NK-92 (cell line): Measurements from ENCODE around the gene TAF7L.
"Not testable (repeated sequence)": the region's sequence is repeated elsewhere in the genome, so short reads cannot be mapped to it uniquely, and the experiment has no call there.

Source experiments
- DNase-seq: peaks from one replicate; lab custom pipeline; 2025; ENCODE audit not compliant: unreplicated experiment; lab: John Stamatoyannopoulos, UW

The TAF7L gene

GRCh38 chrX:101290957-101291603 is at the start of gene TAF7L:
Gene TAF7L, minus strand, starts transcription at chrX:101291334. Its CDS starts 3,791 bp downstream, at chrX:101287543.
- DNase-seq: no peak

- DNase-seq: no peak
These were observed 46.7 kb upstream of the TAF7L start for GRCh38 chrX:101337776-101338271.

- DNase-seq: not testable (repeated sequence)
These were observed 43.2 kb upstream of the TAF7L start for GRCh38 chrX:101334310-101334709.

GRCh38 chrX:101326600-101326999 is 35.5 kb upstream of the TAF7L start:
- DNase-seq: not testable (repeated sequence)

DNA sequence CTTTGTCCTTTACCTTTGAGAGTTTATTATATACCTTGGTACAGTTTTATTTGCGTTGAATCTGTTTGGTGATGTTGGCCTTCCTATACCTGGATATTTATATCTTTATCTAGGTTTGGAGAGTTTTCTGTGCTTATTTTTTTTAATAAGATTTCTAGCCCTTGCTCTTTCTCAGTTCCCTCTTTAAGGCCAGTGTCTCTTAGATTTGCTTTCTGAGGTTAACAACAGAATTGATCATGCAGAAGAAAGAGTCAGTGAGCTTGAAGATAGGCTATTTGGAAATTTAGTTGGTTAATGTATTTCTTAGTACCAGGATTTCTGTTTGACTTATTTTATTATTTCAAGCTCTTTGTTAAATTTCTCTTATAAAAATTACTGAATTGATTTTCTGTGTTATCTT is 12.7 kb upstream of the TAF7L start:
- no peak for DNase-seq

DNA sequence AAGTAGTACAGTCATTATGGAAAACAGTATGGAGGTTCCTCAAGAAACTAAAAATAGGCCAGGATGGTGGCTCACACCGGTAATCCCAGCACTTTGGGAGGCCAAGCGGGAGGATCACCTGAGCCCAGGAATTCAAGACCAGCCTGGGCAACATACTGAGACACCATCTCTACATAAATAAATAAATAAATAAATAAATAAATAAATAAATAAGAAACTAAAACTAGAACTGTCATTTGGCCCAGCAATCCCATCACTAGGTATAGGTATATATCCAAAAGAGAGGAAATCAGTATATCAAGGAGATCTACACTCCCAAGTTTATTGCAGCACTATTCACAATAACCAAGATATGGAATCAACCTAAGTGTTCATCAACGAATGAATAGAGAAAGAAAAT is 4.5 kb upstream of the TAF7L start:
- DNase-seq: not testable (repeated sequence)

- DNase-seq: no peak
These were observed 3.7 kb downstream of the TAF7L start for GRCh38 chrX:101287402-101287801.

GRCh38 chrX:101276238-101276637 is 14.9 kb downstream of the TAF7L start:
- DNase-seq: no peak

GRCh38 chrX:101274198-101274597 is 16.9 kb downstream of the TAF7L start:
- DNase-seq: no peak

- no peak for DNase-seq
These were observed 25.2 kb downstream of the TAF7L start for GRCh38 chrX:101265869-101266428.

DNA sequence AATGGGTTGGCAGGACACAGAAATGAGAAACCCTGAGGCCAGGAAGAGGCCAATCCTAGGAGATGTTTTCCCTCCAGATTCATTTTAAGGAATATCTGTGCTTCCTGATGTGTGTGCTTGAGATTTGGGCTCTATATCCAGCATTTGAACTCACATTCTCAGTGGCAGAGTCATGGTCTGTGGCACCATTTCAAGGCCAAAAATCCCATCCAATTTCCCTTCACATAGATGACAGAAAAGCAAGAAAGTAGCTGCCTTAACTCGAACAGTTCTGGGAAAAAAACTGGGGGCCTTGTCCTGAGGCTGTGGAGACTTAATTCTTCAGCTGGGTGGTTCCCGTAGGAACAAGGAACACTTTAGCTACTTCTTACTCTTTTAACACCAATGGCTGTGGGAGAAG is 27.4 kb downstream of the TAF7L start:
- DNase-seq: no peak

GRCh38 chrX:101262590-101262989 is 28.5 kb downstream of the TAF7L start:
- no peak for DNase-seq

- no peak for DNase-seq
These were observed 30.7 kb downstream of the TAF7L start for GRCh38 chrX:101260435-101260834.

- DNase-seq: no peak
These were observed 32.9 kb downstream of the TAF7L start for GRCh38 chrX:101258259-101258581.

GRCh38 chrX:101257448-101258258 is 33.5 kb downstream of the TAF7L start:
- DNase-seq: no peak

DNA sequence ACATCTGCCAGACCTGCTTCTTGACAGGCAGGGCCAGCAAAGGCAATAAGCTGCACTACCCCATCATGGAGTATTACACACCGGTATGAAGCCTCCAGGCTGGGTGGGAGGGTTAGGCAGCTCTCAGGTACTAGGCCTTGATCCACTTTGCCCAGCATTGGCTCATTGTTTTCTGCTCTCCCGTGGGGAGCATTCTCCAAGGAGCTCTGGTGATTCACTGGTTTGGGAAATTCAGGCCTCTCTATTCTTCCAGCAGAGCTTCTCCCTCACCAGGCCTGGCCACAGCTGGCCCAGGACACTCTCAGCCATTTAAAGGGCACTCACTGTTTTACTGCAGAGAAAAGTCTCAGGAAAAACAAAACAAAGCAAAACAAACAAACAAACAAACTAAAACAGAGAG is 38.5 kb downstream of the TAF7L start:
- DNase-seq: no peak

- no peak for DNase-seq
These were observed 49.6 kb downstream of the TAF7L start for GRCh38 chrX:101241531-101241930.

DNA sequence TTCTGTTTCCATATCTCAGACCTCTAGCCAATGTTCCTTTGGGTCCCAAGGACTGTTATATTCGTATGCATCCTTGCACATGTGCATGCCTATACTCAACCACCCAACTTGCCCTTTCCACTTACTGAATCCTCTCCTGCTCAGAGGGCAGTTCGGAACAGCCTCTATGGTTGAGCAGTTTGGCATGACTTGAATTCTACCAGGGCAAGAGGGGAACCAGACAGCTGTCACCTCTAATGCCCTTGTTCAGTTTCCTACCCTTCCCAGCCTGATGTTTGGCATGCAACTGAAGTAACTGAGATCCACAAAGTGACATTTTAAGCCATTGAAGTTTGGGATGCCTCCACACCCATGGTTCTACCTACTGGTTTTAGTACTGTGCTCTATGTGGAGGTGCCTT is 54.1 kb downstream of the TAF7L start:
- no peak for DNase-seq

DNA sequence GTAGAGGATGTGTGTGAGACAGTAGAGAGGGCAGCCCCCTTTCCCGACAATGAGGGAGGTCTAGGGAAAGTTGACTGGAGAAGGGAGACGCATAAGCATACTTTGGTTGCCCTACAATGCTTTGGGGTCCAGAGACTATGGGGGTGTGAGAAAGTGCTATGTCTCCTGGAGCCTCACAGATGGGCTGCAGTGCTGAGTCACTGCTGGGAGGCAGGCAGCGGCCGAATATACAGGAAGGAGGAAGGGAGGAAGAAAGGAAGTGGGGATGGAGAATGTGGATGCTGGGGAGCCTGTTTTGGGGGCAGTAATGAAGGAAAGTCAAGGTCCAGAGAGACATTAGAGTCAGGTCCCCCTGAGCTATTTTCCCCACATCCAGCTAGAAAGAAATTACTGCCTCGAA is 58.8 kb downstream of the TAF7L start:
- no peak for DNase-seq

DNA sequence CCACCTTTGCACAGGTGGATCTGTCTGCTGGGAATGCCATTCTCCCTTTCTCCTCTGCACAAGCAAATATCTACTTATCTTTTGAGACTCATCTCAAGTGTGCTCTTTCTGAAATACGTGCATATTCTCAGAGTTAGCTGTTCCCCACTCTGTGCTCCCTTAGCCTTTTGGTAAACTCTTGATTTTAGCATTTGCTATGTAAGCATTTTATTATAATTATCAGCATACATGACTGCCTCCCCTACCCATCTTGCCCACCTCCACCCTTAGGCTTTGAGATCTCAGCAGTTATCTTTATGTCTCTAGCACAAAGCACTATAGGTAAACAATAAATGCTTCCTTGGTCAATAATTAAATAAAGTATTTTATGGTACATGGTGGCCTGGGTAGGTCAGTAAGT is 60.1 kb downstream of the TAF7L start:
- no peak for DNase-seq

DNA sequence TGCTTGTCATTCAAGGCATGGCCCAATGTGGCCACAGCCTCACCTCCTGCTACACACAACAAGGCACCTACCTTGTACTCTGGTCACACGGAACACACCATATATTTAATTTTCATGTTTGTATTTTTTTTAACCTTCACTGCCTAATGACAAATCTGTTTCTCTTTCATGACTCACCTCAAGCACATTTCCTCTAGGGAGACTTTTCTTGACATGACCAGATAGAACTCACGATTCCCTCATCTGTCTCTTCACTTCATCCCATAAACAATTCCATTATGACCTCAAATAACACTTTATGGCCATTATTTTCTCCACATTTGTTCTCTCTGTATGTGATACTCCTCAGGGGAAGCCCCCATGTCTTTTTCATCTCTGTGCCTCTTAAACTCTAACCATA is 60.5 kb downstream of the TAF7L start:
- no peak for DNase-seq

- DNase-seq: no peak
These were observed 62.0 kb downstream of the TAF7L start for GRCh38 chrX:101229170-101229569.
